DND-41 (cell line): Measurements from ENCODE around the gene ARL8A.
"Not testable (repeated sequence)": the region's sequence is repeated elsewhere in the genome, so short reads cannot be mapped to it uniquely, and the experiment has no call there.

ENCODE experiments used
- ATAC-seq: fragments of 200-7000 bp; cut with Tn5 transposase; 3 replicates; pipeline ENCODE4 v1.9.1; 2021; ENCODE audit warnings: low read depth; ENCODE audit not compliant: insufficient read depth
- DNase-seq: peaks from one replicate; pipeline ENCODE4 v3.0.0-alpha.2; 2020
- H2AFZ ChIP-seq: 2 replicates; pipeline ENCODE4 v1.6.0; 2012; ENCODE audit warnings: low read depth, low read length
- H3K27ac ChIP-seq: 2 replicates; pipeline ENCODE4 v1.5.1; 2012; ENCODE audit warnings: low read length, inconsistent platforms
- H3K27me3 ChIP-seq: fragments of 200-600 bp; sonication (generic); 2 replicates; pipeline ENCODE4 v1.6.0; 2012; ENCODE audit warnings: low read length, mild to moderate bottlenecking, inconsistent platforms; ENCODE audit not compliant: insufficient read depth, poor library complexity
- H3K36me3 ChIP-seq: 2 replicates; pipeline ENCODE4 v1.5.1; 2012; ENCODE audit warnings: low read length, inconsistent platforms; ENCODE audit not compliant: insufficient read depth
- H3K4me1 ChIP-seq: 2 replicates; pipeline ENCODE4 v1.5.1; 2012; ENCODE audit warnings: mild to moderate bottlenecking, low read length; ENCODE audit not compliant: insufficient read depth
- H3K4me2 ChIP-seq: 2 replicates; pipeline ENCODE4 v1.6.0; 2012; ENCODE audit warnings: mild to moderate bottlenecking, moderate library complexity, low read length, inconsistent platforms; ENCODE audit not compliant: insufficient read depth
- H3K4me3 ChIP-seq, 2 experiments: fragments of 200-600 bp in 1 of 2; shearing (Covaris generic) in 1 of 2; 2 replicates each; pipeline ENCODE4 v1.5.1; 2012 to 2016; ENCODE audit warnings: inconsistent platforms in 2 of 2, low read length in 2 of 2, mild to moderate bottlenecking in 2 of 2, low read depth in 1 of 2, moderate library complexity in 1 of 2
- H3K79me2 ChIP-seq: 2 replicates; pipeline ENCODE4 v1.6.0; 2012; ENCODE audit warnings: low read length, inconsistent platforms; ENCODE audit not compliant: insufficient read depth
- H3K9ac ChIP-seq: 2 replicates; pipeline ENCODE4 v1.6.0; 2012; ENCODE audit warnings: low read depth, mild to moderate bottlenecking, inconsistent platforms, low read length, moderate library complexity
- H3K9me3 ChIP-seq: 2 replicates; pipeline ENCODE4 v1.5.1; 2012; ENCODE audit warnings: low read length, moderate library complexity, mild to moderate bottlenecking, inconsistent platforms; ENCODE audit not compliant: insufficient read depth, severe bottlenecking
- H4K20me1 ChIP-seq: 2 replicates; pipeline ENCODE4 v1.6.0; 2012; ENCODE audit warnings: low read length; ENCODE audit not compliant: insufficient read depth
- CTCF ChIP-seq: IDR thresholded peaks from 2 replicates; pipeline ENCODE4 v1.5.1; 2012; ENCODE audit warnings: borderline replicate concordance, low read length, moderate library complexity, mild to moderate bottlenecking; ENCODE audit not compliant: poor library complexity, severe bottlenecking; ENCODE audit errors: extremely low read depth
- EZH2 ChIP-seq: IDR thresholded peaks from 3 replicates; pipeline ENCODE4 v1.6.1; 2012; ENCODE audit warnings: borderline replicate concordance, low read depth, mild to moderate bottlenecking, moderate library complexity, low read length, inconsistent platforms; ENCODE audit not compliant: severe bottlenecking

The ARL8A gene

GRCh38 chr1:202184750-202185460 is 40.4 kb upstream of the ARL8A start:
- peak; percentile 77 for DNase-seq
- H3K27ac ChIP-seq: no peak overlapping the region
- no peak overlapping the region for H3K4me3 ChIP-seq
- H3K79me2 ChIP-seq: no peaks in the 10 kb centered on the region
- no peaks in the 10 kb centered on the region for H3K36me3 ChIP-seq
- TF ChIP-seq CTCF: peak; percentile 77
- no peak for TF ChIP-seq EZH2
- peaks cover 3% of the 10 kb centered on the region; the same call in 1 of the 2 replicates for H4K20me1 ChIP-seq
- no peak overlapping the region for H2AFZ ChIP-seq
- H3K9me3 ChIP-seq: no peaks in the 10 kb centered on the region
- peak; percentile 67 for ATAC-seq
- H3K9ac ChIP-seq: no peak overlapping the region
- H3K4me2 ChIP-seq: no peak overlapping the region
- 0 out of 2 replicates have a peak, but pooled peaks cover 2% of the 10 kb centered on the region for H3K4me1 ChIP-seq
- no peaks in the 10 kb centered on the region for H3K27me3 ChIP-seq

DNA sequence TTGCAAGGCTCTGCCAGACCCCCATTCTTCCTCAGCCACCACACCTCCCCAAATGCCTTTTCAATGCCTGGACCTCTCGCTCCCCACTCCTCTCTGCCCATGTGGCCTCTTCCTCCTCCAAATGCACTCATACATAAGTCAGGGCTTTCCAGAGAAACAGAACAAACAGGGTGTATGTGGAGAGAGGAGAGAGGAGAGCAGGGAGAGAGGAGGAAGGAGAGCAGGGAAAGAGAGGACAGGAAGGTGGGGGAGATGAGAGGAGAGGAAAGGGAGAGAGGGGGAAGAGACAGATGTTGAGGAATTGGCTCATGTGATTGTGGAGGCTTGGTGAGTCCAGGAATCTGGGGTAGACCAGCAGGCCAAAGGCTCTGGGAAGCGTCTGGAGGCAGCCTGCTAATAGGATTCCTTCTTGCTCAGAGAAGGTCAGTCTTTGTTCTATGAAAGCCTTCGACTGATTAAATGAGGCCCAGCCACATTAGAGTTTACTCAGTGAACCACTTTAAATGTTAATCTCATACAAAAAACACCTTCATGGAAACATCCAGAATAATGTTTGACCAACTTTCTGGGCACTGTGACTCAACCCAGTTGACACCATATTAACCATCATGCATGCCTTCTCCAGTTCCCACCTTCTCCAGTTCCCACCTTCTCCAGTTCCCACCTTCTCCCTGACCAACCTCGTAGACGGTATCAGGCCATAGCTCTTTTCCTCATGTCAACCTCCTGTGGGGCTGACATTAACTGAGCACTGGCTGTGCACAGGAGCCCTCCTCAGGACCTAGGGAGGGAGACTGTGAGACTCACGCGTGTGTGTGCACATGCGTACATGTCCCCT is 37.7 kb upstream of the ARL8A start:
- H3K36me3 ChIP-seq: no peaks in the 10 kb centered on the region
- H3K79me2 ChIP-seq: no peaks in the 10 kb centered on the region
- TF ChIP-seq CTCF (no peak), EZH2 (no peak)
- DNase-seq: no peak
- H3K27ac ChIP-seq: no peak overlapping the region
- H3K27me3 ChIP-seq: no peaks in the 10 kb centered on the region
- H3K9ac ChIP-seq: no peak overlapping the region
- H2AFZ ChIP-seq: no peak overlapping the region
- no peak for ATAC-seq
- peaks cover 3% of the 10 kb centered on the region; the same call in 1 of the 2 replicates for H4K20me1 ChIP-seq
- H3K4me3 ChIP-seq: no peak overlapping the region
- H3K4me2 ChIP-seq: no peak overlapping the region
- 0 out of 2 replicates have a peak, but pooled peaks cover 2% of the 10 kb centered on the region for H3K4me1 ChIP-seq
- no peaks in the 10 kb centered on the region for H3K9me3 ChIP-seq

GRCh38 chr1:202181586-202181985 is 37.0 kb upstream of the ARL8A start:
- TF ChIP-seq CTCF (no peak), EZH2 (no peak)
- Histone ChIP-seq H3K9ac (no peak overlapping the region), H3K4me1 (0 out of 2 replicates have a peak, but pooled peaks cover 2% of the 10 kb centered on the region), H3K4me2 (no peak overlapping the region), H3K36me3 (no peaks in the 10 kb centered on the region), H3K4me3 (no peak overlapping the region), H3K79me2 (no peaks in the 10 kb centered on the region), H3K27ac (no peak overlapping the region), H2AFZ (no peak overlapping the region), H3K9me3 (no peaks in the 10 kb centered on the region), H4K20me1 (peaks cover 3% of the 10 kb centered on the region; the same call in 1 of the 2 replicates), H3K27me3 (no peaks in the 10 kb centered on the region)
- ATAC-seq (no peak), DNase-seq (no peak)

DNA sequence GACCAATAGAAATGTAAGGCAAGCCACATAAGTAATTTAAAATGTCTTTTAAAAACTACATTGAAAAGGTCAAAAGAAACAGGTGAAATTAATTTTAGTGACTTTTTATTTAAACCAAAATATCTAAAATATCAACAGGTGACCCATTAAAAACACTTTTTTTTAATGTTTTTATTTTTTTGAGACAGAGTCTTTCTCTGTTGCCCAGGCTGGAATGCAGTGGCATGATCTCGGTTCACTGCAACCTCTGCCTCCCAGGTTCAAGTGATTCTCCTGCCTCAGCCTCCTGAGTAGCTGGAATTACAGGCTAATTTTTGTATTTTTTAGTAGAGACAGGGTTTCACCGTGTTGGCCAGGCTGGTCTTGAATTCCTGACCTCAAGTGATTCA is 36.2 kb upstream of the ARL8A start:
- not testable (repeated sequence) for H3K79me2 ChIP-seq, H3K9ac ChIP-seq, H3K36me3 ChIP-seq, H2AFZ ChIP-seq, H3K27ac ChIP-seq, DNase-seq, H4K20me1 ChIP-seq, H3K4me3 ChIP-seq, ATAC-seq, H3K4me2 ChIP-seq, H3K4me1 ChIP-seq, H3K9me3 ChIP-seq, H3K27me3 ChIP-seq
